ENCODE measurements around the gene MYOZ1. TPM values are rescaled to one million over a fixed set of nuclear protein-coding genes. Genes with fewer than 3 reads are reported as not detected.
A peak's percentile ranks its signal among the peaks of the same experiment; 100 is the strongest.
"Not testable (repeated sequence)": the region's sequence is repeated elsewhere in the genome, so short reads cannot be mapped to it uniquely, and the experiment has no call there.

MYOZ1 gene
- total RNA-seq, 2 experiments from 2014 or later: not detected

DNA sequence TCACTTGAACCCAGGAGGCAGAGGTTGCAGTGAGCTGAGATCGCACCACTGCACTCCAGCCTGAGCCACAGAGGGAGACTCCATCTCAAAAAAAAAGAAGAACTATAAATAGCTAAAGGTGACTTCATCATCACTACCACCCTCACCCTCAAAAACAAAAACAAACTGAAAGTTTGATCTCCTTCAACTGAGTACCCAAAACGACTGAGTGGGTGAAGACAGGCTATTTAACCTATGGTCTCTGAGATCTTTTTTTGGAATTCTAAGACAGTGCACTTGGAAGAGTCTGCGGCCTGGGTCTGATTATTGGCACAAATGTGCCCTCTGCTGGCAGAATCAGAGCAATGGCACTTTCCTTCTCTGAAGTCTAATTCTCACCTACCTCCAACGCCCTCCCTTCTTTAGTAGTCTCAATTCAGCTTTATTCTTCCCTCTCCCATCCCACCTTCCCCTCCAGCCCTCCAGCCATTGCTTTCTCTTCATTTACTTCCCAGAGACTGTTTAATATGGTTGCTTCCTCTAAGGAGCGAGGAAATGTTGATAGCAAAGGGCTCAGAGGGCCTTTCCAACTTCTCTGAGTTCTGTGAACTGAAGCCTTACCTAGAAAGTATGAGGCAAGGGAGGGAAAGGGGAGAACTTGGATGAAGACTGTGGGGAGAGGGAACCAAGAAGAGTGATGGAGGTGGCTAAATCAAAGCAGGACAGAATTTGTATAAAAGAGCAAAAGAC lies 2.9 kb upstream of the MYOZ1 start:
- H3K36me3 Mint-ChIP-seq (ENCODE audit: low read depth): no peaks in the 10 kb centered on the region
- H3K9me3 Mint-ChIP-seq: no peaks in the 10 kb centered on the region
- ChIA-PET POLR2A (interaction anchor here (0.7 kb wide), 1 partner anchor 386 kb away, joined by 6 read pairs; no protein-coding TSS in a partner anchor), CTCF (interaction anchor here (0.5 to 3.4 kb wide), 18 partner anchors 9 to 381 kb away, joined by 3 to 28 read pairs (median 3); no protein-coding TSS in a partner anchor)
- DNase-seq: peak; percentile 63
- H3K27me3 Mint-ChIP-seq: peaks cover 5% of the 10 kb centered on the region
- peaks cover 22% of the 10 kb centered on the region for H3K4me1 Mint-ChIP-seq
- H3K4me3 Mint-ChIP-seq: no peak overlapping the region
- no peak overlapping the region for H3K27ac Mint-ChIP-seq

DNA sequence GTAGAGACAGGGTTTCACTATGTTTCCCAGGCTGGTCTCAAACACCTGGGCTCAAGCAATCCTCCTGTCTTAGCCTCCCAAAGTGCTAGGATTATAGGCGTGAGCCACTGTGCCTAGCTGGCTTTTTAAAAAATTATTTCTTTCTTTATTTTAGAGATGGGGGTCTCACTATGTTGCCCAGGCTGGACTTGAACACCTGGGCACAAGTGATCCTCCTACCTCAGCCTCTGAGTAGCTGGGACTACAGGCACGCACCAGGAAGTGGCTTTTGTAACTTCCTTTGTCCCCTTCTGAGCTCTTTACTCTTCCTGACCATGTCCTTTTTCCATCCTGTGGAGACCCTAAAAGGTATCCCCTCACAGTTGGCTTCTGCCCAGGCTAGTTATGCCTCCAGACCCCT lies 2.1 kb upstream of the MYOZ1 start:
- ChIA-PET POLR2A (no interaction called here), CTCF (interaction anchor here (0.5 to 3.4 kb wide), 16 partner anchors 10 to 380 kb away, joined by 3 to 28 read pairs (median 4); no protein-coding TSS in a partner anchor)
- H3K27me3 Mint-ChIP-seq: peaks cover 5% of the 10 kb centered on the region
- H3K4me1 Mint-ChIP-seq: peaks cover 20% of the 10 kb centered on the region
- no peak overlapping the region for H3K4me3 Mint-ChIP-seq
- H3K27ac Mint-ChIP-seq: no peak overlapping the region
- H3K36me3 Mint-ChIP-seq (ENCODE audit: low read depth): no peaks in the 10 kb centered on the region
- DNase-seq: no peak
- H3K9me3 Mint-ChIP-seq: no peaks in the 10 kb centered on the region

GRCh38 chr10:73639286-73639685 lies 2.0 kb downstream of the MYOZ1 start:
- H3K9me3 Mint-ChIP-seq: no peaks in the 10 kb centered on the region
- ChIA-PET POLR2A (no interaction called here), CTCF (interaction anchor here (1.3 to 3.1 kb wide), 2 partner anchors 8 to 110 kb away, joined by 3 to 16 read pairs; no protein-coding TSS in a partner anchor)
- no peak for DNase-seq
- H3K4me1 Mint-ChIP-seq: peaks cover 10% of the 10 kb centered on the region
- H3K27ac Mint-ChIP-seq: no peak overlapping the region
- no peak overlapping the region for H3K4me3 Mint-ChIP-seq
- H3K36me3 Mint-ChIP-seq (ENCODE audit: low read depth): no peaks in the 10 kb centered on the region
- peaks cover 2% of the 10 kb centered on the region for H3K27me3 Mint-ChIP-seq

- POLR2A ChIA-PET: no interaction called here
- Mint-ChIP-seq H3K27ac (no peak overlapping the region), H3K4me1 (no peaks in the 10 kb centered on the region), H3K36me3 (ENCODE audit: low read depth) (no peaks in the 10 kb centered on the region), H3K9me3 (no peaks in the 10 kb centered on the region), H3K27me3 (peaks cover 2% of the 10 kb centered on the region), H3K4me3 (no peak overlapping the region)
- DNase-seq: no peak
- CTCF ChIA-PET: interaction anchor here (0.7 to 1.2 kb wide), 3 partner anchors 9 to 169 kb away, joined by 3 to 5 read pairs (median 4); no protein-coding TSS in a partner anchor
Measured at GRCh38 chr10:73635781-73636180, 5.5 kb downstream of the MYOZ1 start.

DNA sequence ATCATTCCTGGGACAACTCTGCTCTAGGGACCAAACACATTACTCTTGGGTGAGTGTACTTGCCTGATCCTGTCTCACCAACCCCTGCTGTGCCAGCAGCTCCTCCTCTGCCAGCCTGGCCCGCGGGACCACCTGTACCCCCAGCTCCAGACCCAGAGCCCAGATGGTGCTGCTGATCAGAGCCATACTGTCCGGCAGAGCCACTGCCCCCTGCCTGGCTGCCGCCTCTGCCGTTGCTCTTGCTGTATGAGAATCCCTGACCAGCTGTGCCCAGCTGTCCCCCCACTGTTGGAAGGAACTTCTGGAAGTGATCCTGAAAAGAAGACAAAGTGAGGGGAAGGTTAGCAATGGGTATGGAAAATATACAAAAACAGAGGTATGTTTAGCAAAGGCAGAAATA lies 6.9 kb downstream of the MYOZ1 start:
- Mint-ChIP-seq H3K9me3 (no peaks in the 10 kb centered on the region), H3K27me3 (no peaks in the 10 kb centered on the region), H3K4me3 (no peak overlapping the region), H3K27ac (no peak overlapping the region), H3K4me1 (no peaks in the 10 kb centered on the region), H3K36me3 (ENCODE audit: low read depth) (no peaks in the 10 kb centered on the region)
- no peak for DNase-seq
- ChIA-PET CTCF (no interaction called here), POLR2A (no interaction called here)

DNA sequence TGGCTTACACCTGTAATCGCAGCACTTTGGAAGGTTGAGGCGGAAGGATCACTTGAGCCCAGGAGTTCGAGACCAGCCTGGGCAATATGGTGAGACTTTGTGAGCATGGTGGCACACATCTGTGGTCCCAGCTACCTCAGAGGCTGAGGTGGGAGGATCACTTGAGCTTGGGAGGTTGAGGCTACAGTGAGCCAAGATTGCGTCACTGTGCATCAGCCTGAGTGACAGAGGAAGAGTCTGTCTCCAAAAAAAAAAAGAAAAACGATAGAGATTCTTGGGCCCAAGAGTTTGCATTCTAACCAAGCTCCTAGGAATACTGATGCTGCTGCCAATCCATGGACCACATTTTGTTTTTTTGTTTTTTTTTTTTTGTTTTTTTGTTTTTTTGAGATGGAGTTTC lies 12.1 kb downstream of the MYOZ1 start:
- no peaks in the 10 kb centered on the region for H3K9me3 Mint-ChIP-seq
- H3K27me3 Mint-ChIP-seq: no peaks in the 10 kb centered on the region
- H3K4me3 Mint-ChIP-seq: no peak overlapping the region
- peaks cover 20% of the 10 kb centered on the region for H3K4me1 Mint-ChIP-seq
- DNase-seq: no peak
- H3K27ac Mint-ChIP-seq: no peak overlapping the region
- ChIA-PET POLR2A (no interaction called here), CTCF (no interaction called here)
- peaks cover 3% of the 10 kb centered on the region for H3K36me3 Mint-ChIP-seq (ENCODE audit: low read depth)

DNA sequence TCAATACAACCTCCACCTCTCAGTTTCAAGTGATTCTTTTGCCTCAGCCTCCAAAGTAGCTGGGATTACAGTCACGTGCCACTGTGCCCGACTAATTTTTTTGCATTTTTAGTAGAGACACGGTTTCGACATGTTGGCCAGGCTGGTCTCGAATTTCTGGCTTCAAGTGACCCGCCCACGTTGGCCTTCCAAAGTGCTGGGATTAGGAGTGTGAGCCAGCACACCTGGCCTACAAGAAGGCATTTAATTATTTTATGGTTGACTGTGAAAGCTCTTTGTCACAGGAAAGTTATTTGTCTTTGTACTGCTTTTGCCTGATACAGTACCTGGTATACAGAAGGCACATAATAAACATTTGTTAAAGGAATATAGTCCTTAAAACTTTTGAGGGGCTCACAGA lies 12.9 kb downstream of the MYOZ1 start:
- no peak overlapping the region for H3K27ac Mint-ChIP-seq
- no peak overlapping the region for H3K4me3 Mint-ChIP-seq
- H3K4me1 Mint-ChIP-seq: peaks cover 20% of the 10 kb centered on the region
- DNase-seq: no peak
- no peaks in the 10 kb centered on the region for H3K27me3 Mint-ChIP-seq
- H3K36me3 Mint-ChIP-seq (ENCODE audit: low read depth): peaks cover 3% of the 10 kb centered on the region
- ChIA-PET POLR2A (no interaction called here), CTCF (interaction anchor here (0.6 kb wide), 1 partner anchor 90 kb away, joined by 4 read pairs; no protein-coding TSS in a partner anchor)
- H3K9me3 Mint-ChIP-seq: no peaks in the 10 kb centered on the region

DNA sequence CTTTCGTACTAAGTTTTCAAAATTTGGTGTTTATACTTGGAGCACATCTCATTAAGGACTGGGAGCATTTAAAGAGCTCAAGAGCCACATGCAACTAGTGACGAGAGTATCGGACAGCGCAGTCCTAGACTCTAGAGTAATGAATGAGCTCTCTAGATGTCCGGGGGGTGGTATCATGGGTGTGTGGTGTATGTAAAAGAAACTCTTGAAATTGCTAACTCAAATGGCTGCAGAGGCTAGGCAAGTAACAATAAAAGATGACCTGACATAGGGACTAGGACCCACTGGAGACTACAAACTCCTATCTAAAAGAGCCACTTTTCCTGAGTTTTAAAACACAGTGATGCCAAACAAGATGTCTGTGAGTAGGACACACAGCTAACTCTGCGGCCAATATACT lies 14.0 kb downstream of the MYOZ1 start:
- peaks cover 3% of the 10 kb centered on the region for H3K36me3 Mint-ChIP-seq (ENCODE audit: low read depth)
- peak overlapping the region; percentile 94 for H3K4me3 Mint-ChIP-seq
- H3K9me3 Mint-ChIP-seq: no peaks in the 10 kb centered on the region
- POLR2A ChIA-PET: no interaction called here
- H3K27ac Mint-ChIP-seq: peak overlapping the region; percentile 48
- CTCF ChIA-PET: interaction anchor here (0.6 to 0.9 kb wide), 3 partner anchors 8 to 1015 kb away, joined by 3 to 5 read pairs (median 3); no protein-coding TSS in a partner anchor
- no peaks in the 10 kb centered on the region for H3K27me3 Mint-ChIP-seq
- no peak for DNase-seq
- peaks cover 20% of the 10 kb centered on the region for H3K4me1 Mint-ChIP-seq

DNA sequence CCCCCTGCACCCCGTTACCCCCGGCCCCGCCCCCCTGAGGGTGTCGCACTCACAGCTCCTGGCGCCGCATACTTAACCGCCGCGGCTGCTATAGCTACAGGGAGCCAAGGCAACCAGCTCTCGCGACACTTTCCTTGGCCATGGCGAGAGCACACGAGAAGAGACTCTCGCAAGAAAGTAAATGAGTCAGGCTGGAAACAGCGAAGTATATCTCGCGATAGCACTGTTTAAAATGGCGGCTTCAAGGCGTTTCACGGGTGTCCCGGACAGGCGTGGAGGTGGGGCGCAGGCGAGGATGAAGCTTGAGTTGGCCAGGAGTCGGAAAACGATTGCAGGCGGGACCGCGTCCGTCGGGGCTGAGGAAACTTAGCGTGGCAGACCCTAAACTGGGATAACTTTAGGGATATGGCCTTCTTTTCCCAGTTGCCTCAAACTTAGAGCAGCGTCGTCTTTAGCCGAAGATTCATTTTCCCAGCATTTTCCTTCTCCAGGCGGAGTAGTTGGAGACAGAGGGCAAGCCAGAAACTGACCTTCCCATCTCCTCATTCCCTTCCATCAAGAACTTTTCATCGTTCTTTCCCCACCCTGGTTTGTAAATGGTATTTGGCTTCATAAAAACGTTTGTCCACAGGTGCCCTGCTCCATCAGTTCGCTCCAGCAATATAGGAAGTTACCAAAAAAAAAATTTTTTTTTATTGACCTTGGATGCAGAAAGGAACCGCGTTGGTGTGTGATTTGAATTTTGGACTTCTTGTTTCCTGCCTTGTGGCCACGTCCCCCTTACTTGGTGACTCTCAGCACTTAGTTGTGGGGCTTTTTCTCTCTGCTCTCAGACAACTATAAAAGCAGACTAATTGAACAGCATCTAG lies 15.2 kb downstream of the MYOZ1 start:
- Mint-ChIP-seq H3K27ac (peak overlapping the region; percentile 96), H3K36me3 (ENCODE audit: low read depth) (peaks cover 3% of the 10 kb centered on the region), H3K9me3 (no peaks in the 10 kb centered on the region), H3K4me1 (peaks cover 20% of the 10 kb centered on the region), H3K4me3 (peak overlapping the region; percentile 94), H3K27me3 (no peaks in the 10 kb centered on the region)
- CTCF ChIA-PET: interaction anchor here (0.8 to 1.1 kb wide), 5 partner anchors 9 to 31 kb away, joined by 3 to 5 read pairs (median 3); no protein-coding TSS in a partner anchor
- peak; percentile 97 for DNase-seq
- POLR2A ChIA-PET: interaction anchor here (0.5 to 0.6 kb wide), 2 partner anchors 104 to 225 kb away, joined by 3 read pairs; no protein-coding TSS in a partner anchor

- POLR2A ChIA-PET: interaction anchor here (0.5 to 0.6 kb wide), 2 partner anchors 104 to 226 kb away, joined by 3 read pairs; no protein-coding TSS in a partner anchor
Measured at GRCh38 chr10:73625004-73625883, 16.0 kb downstream of the MYOZ1 start.

DNA sequence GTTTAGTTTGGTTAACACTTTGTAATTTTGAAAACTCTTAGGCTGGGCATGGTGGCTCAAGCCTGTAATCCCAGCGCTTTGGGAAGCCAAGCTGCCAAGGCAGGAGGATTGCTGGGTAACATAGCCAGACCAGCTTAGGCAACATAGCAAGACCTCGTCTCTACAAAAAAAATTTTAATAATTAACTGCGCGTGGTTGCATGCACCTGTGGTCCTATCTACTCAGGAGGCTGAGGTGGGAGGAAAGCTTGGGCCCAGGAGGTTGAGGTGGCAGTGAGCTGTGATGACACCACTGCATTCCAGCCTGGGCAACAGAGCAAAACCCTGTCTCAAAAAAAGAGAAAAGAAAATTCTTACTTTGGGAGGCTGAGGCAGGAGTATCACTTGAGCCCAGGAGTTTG lies 18.2 kb downstream of the MYOZ1 start:
- H3K4me3 Mint-ChIP-seq: no peak overlapping the region
- H3K36me3 Mint-ChIP-seq (ENCODE audit: low read depth): peaks cover 3% of the 10 kb centered on the region
- ChIA-PET POLR2A (no interaction called here), CTCF (interaction anchor here (0.8 to 1.5 kb wide), 2 partner anchors 13 to 22 kb away, joined by 4 read pairs; no protein-coding TSS in a partner anchor)
- H3K9me3 Mint-ChIP-seq: no peaks in the 10 kb centered on the region
- DNase-seq: no peak
- no peaks in the 10 kb centered on the region for H3K27me3 Mint-ChIP-seq
- H3K27ac Mint-ChIP-seq: no peak overlapping the region
- peaks cover 20% of the 10 kb centered on the region for H3K4me1 Mint-ChIP-seq

More at GRCh38 chr10:73625004-73625883, 16.0 kb downstream of the MYOZ1 start:
- Mint-ChIP-seq H3K4me1 (peaks cover 20% of the 10 kb centered on the region), H3K36me3 (ENCODE audit: low read depth) (peaks cover 3% of the 10 kb centered on the region), H3K27ac (peak overlapping the region; percentile 96), H3K27me3 (no peaks in the 10 kb centered on the region), H3K4me3 (peak overlapping the region; percentile 94), H3K9me3 (no peaks in the 10 kb centered on the region)
- peak; percentile 17 for DNase-seq
- CTCF ChIA-PET: interaction anchor here (0.8 to 1.1 kb wide), 3 partner anchors 10 to 30 kb away, joined by 3 to 5 read pairs (median 3); no protein-coding TSS in a partner anchor

DNA sequence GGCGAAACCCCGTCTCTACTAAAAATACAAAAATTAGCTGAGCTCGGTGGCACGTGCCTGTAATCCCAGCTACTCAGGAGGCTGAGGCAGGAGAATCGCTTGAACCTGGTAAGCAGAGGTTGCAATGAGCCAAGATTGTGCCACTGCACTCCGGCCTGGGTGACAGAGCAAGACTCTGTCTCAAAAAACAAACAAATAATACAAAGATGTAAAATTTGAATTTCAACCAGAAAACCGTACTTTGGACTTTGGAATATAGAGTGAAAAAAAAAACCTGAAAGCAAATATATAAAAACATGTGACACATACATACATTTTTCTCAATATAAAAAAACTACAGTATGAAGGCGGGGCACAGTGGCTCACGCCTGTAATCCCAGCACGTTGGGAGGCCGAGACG lies 20.3 kb downstream of the MYOZ1 start:
- H3K36me3 Mint-ChIP-seq (ENCODE audit: low read depth); H3K4me1 Mint-ChIP-seq: not testable (repeated sequence)

More for the DNA sequence above, 20.3 kb downstream of the MYOZ1 start:
- POLR2A ChIA-PET, H3K4me3 Mint-ChIP-seq, H3K27ac Mint-ChIP-seq, H3K9me3 Mint-ChIP-seq, H3K27me3 Mint-ChIP-seq, DNase-seq: not testable (repeated sequence)
- CTCF ChIA-PET: interaction anchor here (1.1 kb wide), 1 partner anchor 21 kb away, joined by 4 read pairs; no protein-coding TSS in a partner anchor
